PFSK-1 (cell line): ENCODE measurements around the gene PRICKLE3.
A peak's percentile ranks its signal among the peaks of the same experiment; 100 is the strongest.

Experiments
- FOXP2 ChIP-seq: optimal IDR thresholded peaks from 2 replicates; pipeline ENCODE3; 2011; ENCODE audit warnings: borderline replicate concordance, control low read depth, inconsistent platforms; ENCODE audit not compliant: insufficient read depth; ENCODE audit errors: extremely low read length, extremely low read depth
- POLR2AphosphoS5 ChIP-seq: IDR thresholded peaks from 2 replicates; pipeline ENCODE4 v1.6.1; 2012; ENCODE audit warnings: low read depth, mild to moderate bottlenecking, control low read depth, low read length, moderate library complexity
- SIN3A ChIP-seq: IDR thresholded peaks from 2 replicates; pipeline ENCODE4 v1.6.1; 2012; ENCODE audit warnings: mild to moderate bottlenecking, low read length, moderate library complexity, borderline replicate concordance; ENCODE audit not compliant: insufficient read depth
- TAF1 ChIP-seq: IDR thresholded peaks from 2 replicates; pipeline ENCODE4 v1.6.1; 2012; ENCODE audit warnings: low read length, control low read depth, borderline replicate concordance; ENCODE audit not compliant: insufficient read depth
- TF ChIP-seq, protein P1 (sequence below), 2 experiments: IDR thresholded peaks; 2 replicates each; pipeline versions ENCODE4 v1.6.1 to v1.8.0; 2011 to 2012; ENCODE audit warnings: low read depth in 2 of 2, low read length in 2 of 2, control low read depth in 1 of 2, inconsistent platforms in 1 of 2, mild to moderate bottlenecking in 1 of 2, moderate library complexity in 1 of 2; ENCODE audit not compliant: insufficient read depth in 1 of 2

The PRICKLE3 gene

GRCh38 chrX:49190821-49191573, 4.8 kb upstream of the PRICKLE3 start:
- TF ChIP-seq POLR2AphosphoS5 (peak; percentile 87), SIN3A (no peak), FOXP2 (no peak), TAF1 (peak; percentile 69; the same call in 1 of the 2 replicates)
- TF ChIP-seq, protein P1, sequence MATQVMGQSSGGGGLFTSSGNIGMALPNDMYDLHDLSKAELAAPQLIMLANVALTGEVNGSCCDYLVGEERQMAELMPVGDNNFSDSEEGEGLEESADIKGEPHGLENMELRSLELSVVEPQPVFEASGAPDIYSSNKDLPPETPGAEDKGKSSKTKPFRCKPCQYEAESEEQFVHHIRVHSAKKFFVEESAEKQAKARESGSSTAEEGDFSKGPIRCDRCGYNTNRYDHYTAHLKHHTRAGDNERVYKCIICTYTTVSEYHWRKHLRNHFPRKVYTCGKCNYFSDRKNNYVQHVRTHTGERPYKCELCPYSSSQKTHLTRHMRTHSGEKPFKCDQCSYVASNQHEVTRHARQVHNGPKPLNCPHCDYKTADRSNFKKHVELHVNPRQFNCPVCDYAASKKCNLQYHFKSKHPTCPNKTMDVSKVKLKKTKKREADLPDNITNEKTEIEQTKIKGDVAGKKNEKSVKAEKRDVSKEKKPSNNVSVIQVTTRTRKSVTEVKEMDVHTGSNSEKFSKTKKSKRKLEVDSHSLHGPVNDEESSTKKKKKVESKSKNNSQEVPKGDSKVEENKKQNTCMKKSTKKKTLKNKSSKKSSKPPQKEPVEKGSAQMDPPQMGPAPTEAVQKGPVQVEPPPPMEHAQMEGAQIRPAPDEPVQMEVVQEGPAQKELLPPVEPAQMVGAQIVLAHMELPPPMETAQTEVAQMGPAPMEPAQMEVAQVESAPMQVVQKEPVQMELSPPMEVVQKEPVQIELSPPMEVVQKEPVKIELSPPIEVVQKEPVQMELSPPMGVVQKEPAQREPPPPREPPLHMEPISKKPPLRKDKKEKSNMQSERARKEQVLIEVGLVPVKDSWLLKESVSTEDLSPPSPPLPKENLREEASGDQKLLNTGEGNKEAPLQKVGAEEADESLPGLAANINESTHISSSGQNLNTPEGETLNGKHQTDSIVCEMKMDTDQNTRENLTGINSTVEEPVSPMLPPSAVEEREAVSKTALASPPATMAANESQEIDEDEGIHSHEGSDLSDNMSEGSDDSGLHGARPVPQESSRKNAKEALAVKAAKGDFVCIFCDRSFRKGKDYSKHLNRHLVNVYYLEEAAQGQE (IDR thresholded peaks at IDR 0.05; ENCODE audit: insufficient read depth in 1 of 2, low read depth in 2 of 2, low read length in 2 of 2): no peak

DNA sequence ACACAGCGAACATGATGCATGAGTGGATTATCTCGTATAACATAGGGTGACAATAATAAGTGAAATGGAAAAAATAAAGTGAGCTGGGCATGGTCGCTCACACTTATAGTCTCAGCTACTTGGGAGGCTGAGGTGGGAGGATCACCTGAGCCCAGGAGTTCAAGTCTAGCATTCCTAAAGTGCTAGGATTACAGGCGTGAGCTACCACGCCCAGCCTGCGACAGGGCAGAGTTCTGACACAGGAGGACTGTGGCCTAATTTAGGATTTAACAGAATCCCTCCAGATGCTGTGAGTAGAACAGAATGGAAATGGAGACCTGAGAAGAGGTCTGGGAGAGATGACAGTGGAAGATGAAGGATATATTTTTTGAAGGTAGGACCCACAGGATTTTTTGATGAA, 3.4 kb upstream of the PRICKLE3 start:
- TF ChIP-seq SIN3A (no peak), POLR2AphosphoS5 (no peak), TAF1 (no peak), FOXP2 (no peak)

- TF ChIP-seq, protein P1 (IDR thresholded peaks at IDR 0.05; ENCODE audit: insufficient read depth in 1 of 2, low read depth in 2 of 2, low read length in 2 of 2): no peak
- no peak for TF ChIP-seq TAF1
These were observed 2.4 kb upstream of the PRICKLE3 start for GRCh38 chrX:49188468-49189076.

- TF ChIP-seq, protein P1 (IDR thresholded peaks at IDR 0.05; ENCODE audit: insufficient read depth in 1 of 2, low read depth in 2 of 2, low read length in 2 of 2): no peak
- TF ChIP-seq FOXP2: no peak
- TF ChIP-seq SIN3A: no peak
- no peak for TF ChIP-seq TAF1
- no peak for TF ChIP-seq POLR2AphosphoS5
These were observed 1.4 kb upstream of the PRICKLE3 start for GRCh38 chrX:49187526-49187925.

DNA sequence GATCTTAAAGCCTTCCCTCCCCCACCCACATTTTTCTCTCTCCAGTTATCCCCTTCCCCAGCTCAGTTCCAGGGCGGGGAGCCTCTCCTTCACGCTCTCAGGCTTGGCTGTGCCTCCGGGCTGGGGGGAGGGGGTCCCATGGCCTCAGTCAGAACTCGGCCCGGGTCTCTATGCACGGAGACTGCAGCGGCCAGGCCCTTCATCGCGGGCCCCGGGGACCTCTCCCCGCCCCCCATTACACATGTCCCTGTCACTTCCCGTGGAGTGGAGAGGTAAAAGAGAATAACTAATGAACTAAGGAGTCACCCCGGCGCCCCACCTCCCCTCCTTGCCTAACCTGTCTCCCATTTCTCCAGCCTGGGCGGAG, 838 bp upstream of the PRICKLE3 start:
- TF ChIP-seq SIN3A (no peak), POLR2AphosphoS5 (no peak), FOXP2 (no peak), TAF1 (no peak)
- TF ChIP-seq, protein P1 (IDR thresholded peaks at IDR 0.05; ENCODE audit: insufficient read depth in 1 of 2, low read depth in 2 of 2, low read length in 2 of 2): no peak
